Right renal pelvis (tissue), 4 donors: ENCODE measurements around the gene UBE2G2. TPM values are rescaled to one million over a fixed set of nuclear protein-coding genes. Genes with fewer than 3 reads are reported as not detected.
A peak's percentile ranks its signal among the peaks of the same experiment; 100 is the strongest.

Experiments
- DNase-seq, 4 donors: peaks; one replicate each; pipeline ENCODE4 v3.0.0-alpha.2; 2013; ENCODE audit warnings: low read depth in 4 of 4, low spot score in 3 of 4, missing footprints in 1 of 4
- polyA plus RNA-seq, 4 donors: library from polyadenylated mRNA; unstranded; fragments of 120-200 nt; gene quantifications; one replicate each; pipeline ENCODE4 v1.2.1, GENCODE V29; 2013; ENCODE audit not compliant: insufficient read length in 4 of 4

Gene UBE2G2
- polyA plus RNA-seq, 4 donors: 76.2 to 97.8 (median 84.2) TPM

- DNase-seq: peak in 1 of 4 donors; percentile 44
Measured at GRCh38 chr21:44792702-44793591, 8.7 kb downstream of the UBE2G2 start.

GRCh38 chr21:44791993-44792392 is 9.6 kb downstream of the UBE2G2 start:
- DNase-seq: no peak

- no peak for DNase-seq
Measured at GRCh38 chr21:44791246-44791645, 10.4 kb downstream of the UBE2G2 start.

- DNase-seq: no peak
Measured at GRCh38 chr21:44790368-44790767, 11.3 kb downstream of the UBE2G2 start.

- no peak for DNase-seq
Measured at GRCh38 chr21:44789880-44790279, 11.7 kb downstream of the UBE2G2 start.

GRCh38 chr21:44785620-44786335 is 15.8 kb downstream of the UBE2G2 start:
- no peak for DNase-seq

- DNase-seq: no peak
Measured at GRCh38 chr21:44784810-44785209, 16.8 kb downstream of the UBE2G2 start.

GRCh38 chr21:44783020-44783696 is 18.5 kb downstream of the UBE2G2 start:
- DNase-seq: no peak

- DNase-seq: no peak
Measured at GRCh38 chr21:44780767-44781459, 20.7 kb downstream of the UBE2G2 start.

- no peak for DNase-seq
Measured at GRCh38 chr21:44780137-44780502, 21.5 kb downstream of the UBE2G2 start.

- no peak for DNase-seq
Measured at GRCh38 chr21:44779417-44780136, 22.0 kb downstream of the UBE2G2 start.

GRCh38 chr21:44778983-44779382 is 22.6 kb downstream of the UBE2G2 start:
- no peak for DNase-seq

GRCh38 chr21:44778499-44778911 is 23.1 kb downstream of the UBE2G2 start:
- no peak for DNase-seq

GRCh38 chr21:44778094-44778493 is 23.5 kb downstream of the UBE2G2 start:
- DNase-seq: no peak

- no peak for DNase-seq
Measured at GRCh38 chr21:44774972-44775371, 26.6 kb downstream of the UBE2G2 start.

GRCh38 chr21:44773291-44773932 is 28.2 kb downstream of the UBE2G2 start:
- DNase-seq: peak; percentile 47 to 75 (median 66)

- DNase-seq: no peak
Measured at GRCh38 chr21:44771896-44772525, 29.6 kb downstream of the UBE2G2 start.

- peak in 1 of 4 donors; percentile 50 for DNase-seq
Measured at GRCh38 chr21:44767834-44768831, 33.5 kb downstream of the UBE2G2 start.
